Colonic mucosa (tissue), 4 donors: ENCODE measurements around the gene ZNF407. TPM values are rescaled to one million over a fixed set of nuclear protein-coding genes. Genes with fewer than 3 reads are reported as not detected.
"Not testable (repeated sequence)": the region's sequence is repeated elsewhere in the genome, so short reads cannot be mapped to it uniquely, and the experiment has no call there.

Experiments used
- DNase-seq: peaks from one replicate; pipeline ENCODE4 v3.0.0-alpha.2; 2020
- H3K27ac ChIP-seq: fragments of 200-600 bp; one replicate; pipeline ENCODE4 v1.8.0; 2021
- H3K27me3 ChIP-seq: fragments of 200-600 bp; one replicate; pipeline ENCODE4 v1.8.0; 2021
- H3K36me3 ChIP-seq: fragments of 200-600 bp; one replicate; pipeline ENCODE4 v1.8.0; 2021
- H3K4me1 ChIP-seq: fragments of 200-600 bp; one replicate; pipeline ENCODE4 v1.8.0; 2021; ENCODE audit warnings: mild to moderate bottlenecking
- H3K4me3 ChIP-seq: fragments of 200-600 bp; one replicate; pipeline ENCODE4 v1.8.0; 2021
- H3K9ac ChIP-seq, 2 donors: one replicate each; pipeline ENCODE4 v1.7.0; 2013; ENCODE audit warnings: control low read depth in 2 of 2, low read depth in 2 of 2, low read length in 2 of 2
- H3K9me3 ChIP-seq: fragments of 200-600 bp; one replicate; pipeline ENCODE4 v1.8.0; 2021
- intact Hi-C: fragments of 100-400 bp; cut with DNase I; formaldehyde crosslinking; loops from one replicate; pipeline ENCODE4 v1.14.1; 2022
- total RNA-seq, 2 donors: library from RNA; stranded (reverse); fragmentation: NEBNext Ultra II Directional in 1 of 2; extraction: Animal tissue kit (Norgen Biotek cat#: 25700) in 1 of 2; gene quantifications; one replicate each; pipeline ENCODE4 v1.2.1, GENCODE V29; 2021
- TF ChIP-seq, protein P1 (sequence below): fragments of 200-600 bp; IDR thresholded peaks from one replicate; pipeline ENCODE4 v1.8.0; 2022; ENCODE audit warnings: antibody characterized with exemption, mild to moderate bottlenecking
- donor health status: healthy.
- donor health status: DM: no; HTN: no; CAD: no.
- donor health status: DM: no; HTN: no; CAD: no.

The ZNF407 gene
- total RNA-seq, 2 donors from 2014 or later = 8.1 to 13.1 TPM

DNA sequence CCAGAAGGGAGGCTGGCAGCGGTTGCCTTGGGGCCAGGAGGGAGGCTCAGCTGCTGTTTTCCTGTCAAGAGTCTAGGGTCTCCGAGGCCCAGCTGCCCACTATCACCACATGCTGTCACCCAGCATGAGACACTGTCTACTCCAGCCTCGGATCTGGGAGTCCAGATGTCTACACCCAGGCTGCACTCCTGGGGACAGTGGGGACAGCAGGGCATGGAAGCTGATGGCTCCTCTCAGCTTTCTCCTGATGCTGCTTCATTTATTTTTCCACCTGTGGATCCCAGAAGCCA lies 477.3 kb downstream of the ZNF407 start:
- Histone ChIP-seq H3K27ac (no peak overlapping the region), H3K27me3 (no peaks in the 10 kb centered on the region), H3K9me3 (no peaks in the 10 kb centered on the region), H3K36me3 (no peaks in the 10 kb centered on the region), H3K9ac (no peak overlapping the region), H3K4me1 (no peaks in the 10 kb centered on the region), H3K4me3 (no peak overlapping the region)
- intact Hi-C loops = no loop called here
- TF ChIP-seq, protein P1, sequence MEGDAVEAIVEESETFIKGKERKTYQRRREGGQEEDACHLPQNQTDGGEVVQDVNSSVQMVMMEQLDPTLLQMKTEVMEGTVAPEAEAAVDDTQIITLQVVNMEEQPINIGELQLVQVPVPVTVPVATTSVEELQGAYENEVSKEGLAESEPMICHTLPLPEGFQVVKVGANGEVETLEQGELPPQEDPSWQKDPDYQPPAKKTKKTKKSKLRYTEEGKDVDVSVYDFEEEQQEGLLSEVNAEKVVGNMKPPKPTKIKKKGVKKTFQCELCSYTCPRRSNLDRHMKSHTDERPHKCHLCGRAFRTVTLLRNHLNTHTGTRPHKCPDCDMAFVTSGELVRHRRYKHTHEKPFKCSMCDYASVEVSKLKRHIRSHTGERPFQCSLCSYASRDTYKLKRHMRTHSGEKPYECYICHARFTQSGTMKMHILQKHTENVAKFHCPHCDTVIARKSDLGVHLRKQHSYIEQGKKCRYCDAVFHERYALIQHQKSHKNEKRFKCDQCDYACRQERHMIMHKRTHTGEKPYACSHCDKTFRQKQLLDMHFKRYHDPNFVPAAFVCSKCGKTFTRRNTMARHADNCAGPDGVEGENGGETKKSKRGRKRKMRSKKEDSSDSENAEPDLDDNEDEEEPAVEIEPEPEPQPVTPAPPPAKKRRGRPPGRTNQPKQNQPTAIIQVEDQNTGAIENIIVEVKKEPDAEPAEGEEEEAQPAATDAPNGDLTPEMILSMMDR = no peak
- no peak for DNase-seq

DNA sequence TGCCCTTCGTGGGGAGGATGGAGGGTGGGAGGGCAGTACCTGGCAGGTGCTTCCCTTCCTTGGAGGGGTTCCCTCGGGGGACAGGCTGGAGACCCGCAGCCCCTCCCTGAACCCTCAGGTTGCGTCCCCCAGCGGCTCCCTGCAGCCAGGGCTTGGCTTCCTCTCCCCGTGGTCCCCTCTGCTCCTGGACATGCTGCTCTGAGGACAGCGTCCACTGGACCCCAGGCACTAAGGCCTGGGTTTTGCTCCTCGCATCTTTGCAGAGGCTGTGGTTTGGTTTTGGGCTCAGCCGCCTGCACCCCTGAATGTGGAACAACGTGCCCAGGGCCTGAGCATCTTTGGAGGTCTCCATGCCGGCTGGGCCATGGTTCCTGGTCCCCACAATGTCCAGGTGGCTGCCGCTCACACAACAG lies 477.8 kb downstream of the ZNF407 start:
- no peaks in the 10 kb centered on the region for H3K9me3 ChIP-seq
- H3K27me3 ChIP-seq = no peaks in the 10 kb centered on the region
- intact Hi-C loops = no loop called here
- H3K4me1 ChIP-seq = no peaks in the 10 kb centered on the region
- no peak overlapping the region for H3K27ac ChIP-seq
- H3K36me3 ChIP-seq = no peaks in the 10 kb centered on the region
- H3K9ac ChIP-seq = no peak overlapping the region
- no peak for DNase-seq
- TF ChIP-seq, protein P1 = no peak
- H3K4me3 ChIP-seq = no peak overlapping the region

DNA sequence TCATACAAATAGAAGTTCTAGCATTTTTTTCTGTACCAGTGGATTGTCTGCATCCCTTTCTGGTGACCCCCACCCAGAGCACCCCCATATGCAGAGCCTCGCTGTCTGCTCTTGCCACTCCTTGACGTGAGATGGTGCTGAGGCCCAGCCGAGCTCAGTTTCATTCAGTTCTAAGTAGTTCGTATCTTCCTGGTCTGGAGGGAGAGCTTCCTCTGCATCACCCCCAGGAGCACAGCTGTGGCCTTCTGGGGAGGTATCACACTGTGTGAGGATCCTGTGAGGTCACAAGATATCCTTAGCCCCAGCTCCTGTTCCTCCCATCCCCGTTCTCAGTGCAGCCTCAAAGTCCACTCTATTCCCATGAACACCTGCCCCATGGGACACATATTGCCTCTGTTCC lies 478.6 kb downstream of the ZNF407 start:
- H3K27me3 ChIP-seq = no peaks in the 10 kb centered on the region
- no peak overlapping the region for H3K9ac ChIP-seq
- no peaks in the 10 kb centered on the region for H3K4me1 ChIP-seq
- intact Hi-C loops = no loop called here
- H3K27ac ChIP-seq = no peak overlapping the region
- TF ChIP-seq, protein P1 = no peak
- H3K4me3 ChIP-seq = no peak overlapping the region
- H3K36me3 ChIP-seq = no peaks in the 10 kb centered on the region
- no peak for DNase-seq
- no peaks in the 10 kb centered on the region for H3K9me3 ChIP-seq

DNA sequence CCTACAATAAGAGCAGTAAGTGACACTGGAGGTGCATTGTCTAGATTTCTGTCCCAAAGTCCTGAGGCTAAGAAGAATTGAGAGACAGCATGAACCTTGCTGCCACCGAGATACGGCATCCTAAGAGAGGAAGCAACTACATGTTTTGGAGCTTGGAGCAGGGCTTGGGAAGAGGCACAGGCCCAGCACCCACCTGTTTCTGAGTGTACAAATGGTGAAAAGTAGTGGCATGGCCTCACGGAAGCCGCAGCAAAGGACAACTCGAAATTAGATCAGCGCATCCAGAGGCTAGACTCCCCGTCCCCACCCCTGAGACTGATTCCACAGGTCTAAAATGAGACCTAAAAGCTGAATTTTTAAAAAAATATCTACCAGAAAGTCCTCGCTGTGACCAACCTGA lies 483.8 kb downstream of the ZNF407 start:
- no peak for DNase-seq
- no peak overlapping the region for H3K9ac ChIP-seq
- H3K9me3 ChIP-seq = no peaks in the 10 kb centered on the region
- H3K36me3 ChIP-seq = no peaks in the 10 kb centered on the region
- no peaks in the 10 kb centered on the region for H3K27me3 ChIP-seq
- TF ChIP-seq, protein P1 = no peak
- intact Hi-C loops = no loop called here
- H3K4me3 ChIP-seq = no peak overlapping the region
- H3K4me1 ChIP-seq = no peaks in the 10 kb centered on the region
- H3K27ac ChIP-seq = no peak overlapping the region

DNA sequence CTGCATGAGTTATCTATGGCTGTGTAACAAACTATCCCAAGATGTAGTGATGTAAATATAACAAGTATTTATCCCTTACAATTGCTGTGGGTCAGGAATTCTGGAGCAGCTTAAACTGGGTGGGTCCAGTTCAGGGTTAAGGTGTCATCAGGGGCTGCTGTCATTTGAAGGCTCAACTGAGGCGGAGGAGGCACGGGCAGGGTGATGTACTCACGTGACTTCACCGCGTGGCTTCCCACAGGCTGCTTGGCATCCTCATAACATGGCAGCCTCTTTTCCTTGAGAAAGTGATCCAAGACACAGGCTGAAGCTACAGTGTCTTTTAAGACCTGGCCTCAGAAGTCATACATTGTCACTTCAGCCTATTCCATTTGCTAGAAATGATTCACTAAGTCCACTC lies 485.5 kb downstream of the ZNF407 start:
- Histone ChIP-seq H3K9ac (no peak overlapping the region), H3K27ac (no peak overlapping the region), H3K9me3 (no peaks in the 10 kb centered on the region), H3K27me3 (no peaks in the 10 kb centered on the region), H3K4me3 (no peak overlapping the region), H3K36me3 (no peaks in the 10 kb centered on the region), H3K4me1 (no peaks in the 10 kb centered on the region)
- TF ChIP-seq, protein P1 = no peak
- DNase-seq = no peak
- intact Hi-C loops = no loop called here

DNA sequence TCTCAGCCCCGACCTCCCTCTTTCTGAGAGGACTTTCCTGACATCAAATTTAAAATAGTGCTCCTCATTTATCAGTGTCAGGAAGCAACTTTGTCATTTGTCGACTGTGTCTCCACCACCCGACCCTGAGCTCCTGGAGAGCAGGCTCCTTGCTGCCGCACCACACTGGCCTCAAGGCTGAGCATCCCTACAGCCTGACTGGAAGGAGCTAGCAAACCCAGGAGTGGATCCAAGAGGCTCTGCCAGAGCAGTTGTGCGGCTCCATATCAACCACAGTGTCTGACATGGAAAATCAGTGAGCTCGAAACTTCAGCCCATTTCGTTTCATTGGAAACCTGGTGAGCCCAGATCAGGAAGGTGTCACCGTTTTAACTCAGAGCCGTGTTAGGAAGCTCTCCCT lies 486.1 kb downstream of the ZNF407 start:
- Histone ChIP-seq H3K4me1 (no peaks in the 10 kb centered on the region), H3K27ac (no peak overlapping the region), H3K27me3 (no peaks in the 10 kb centered on the region), H3K4me3 (no peak overlapping the region), H3K9me3 (no peaks in the 10 kb centered on the region), H3K36me3 (no peaks in the 10 kb centered on the region), H3K9ac (no peak overlapping the region)
- no peak for DNase-seq
- intact Hi-C loops = no loop called here
- TF ChIP-seq, protein P1 = no peak

DNA sequence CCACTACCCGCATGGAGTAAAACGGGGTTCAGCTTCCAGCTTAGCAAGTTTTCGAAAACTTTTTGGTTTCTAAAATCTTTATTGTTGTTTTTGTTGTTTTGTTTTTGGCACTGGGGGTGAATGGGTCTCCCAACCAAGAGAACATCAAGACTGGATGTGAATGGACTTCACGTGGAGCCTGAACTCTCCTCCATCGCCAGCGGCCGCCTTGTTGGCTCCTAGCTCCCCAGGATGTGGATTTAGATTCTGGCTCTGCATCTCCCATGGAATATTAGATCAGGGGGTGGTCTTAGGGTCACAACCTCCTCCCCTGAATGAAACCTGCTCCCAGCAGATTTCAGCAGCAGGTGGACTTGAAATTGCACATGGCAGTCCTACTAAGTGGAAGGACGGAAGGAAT lies 488.0 kb downstream of the ZNF407 start:
- DNase-seq, H3K27me3 ChIP-seq, H3K4me3 ChIP-seq: not testable (repeated sequence)

More for the DNA sequence above, 488.0 kb downstream of the ZNF407 start:
- H3K9ac ChIP-seq, H3K4me1 ChIP-seq, H3K36me3 ChIP-seq, H3K9me3 ChIP-seq, intact Hi-C loops, H3K27ac ChIP-seq: not testable (repeated sequence)
